HFFc6 (cell line): ENCODE measurements around the gene EPHB1. TPM values are rescaled to one million over a fixed set of nuclear protein-coding genes. Genes with fewer than 3 reads are reported as not detected.
"Not testable (repeated sequence)": the region's sequence is repeated elsewhere in the genome, so short reads cannot be mapped to it uniquely, and the experiment has no call there.

ENCODE experiments used
- DNase-seq: peaks from one replicate; pipeline ENCODE4 v3.0.0-alpha.2; 2018
- H3K27ac Mint-ChIP-seq: 2 replicates; pipeline ENCODE4 v1.8.0; 2020; ENCODE audit warnings: mild to moderate bottlenecking, mixed read lengths
- H3K27me3 Mint-ChIP-seq: 2 replicates; pipeline ENCODE4 v1.8.0; 2021; ENCODE audit warnings: mild to moderate bottlenecking, moderate library complexity, mixed read lengths; ENCODE audit not compliant: insufficient read depth
- H3K36me3 Mint-ChIP-seq: 2 replicates; pipeline ENCODE4 v1.8.0; 2021; ENCODE audit warnings: low read depth, mixed read lengths
- H3K4me1 Mint-ChIP-seq: 2 replicates; pipeline ENCODE4 v1.8.0; 2020; ENCODE audit warnings: low read depth, mixed read lengths
- H3K4me3 Mint-ChIP-seq: 2 replicates; pipeline ENCODE4 v1.8.0; 2020; ENCODE audit warnings: mild to moderate bottlenecking, moderate library complexity, mixed read lengths
- H3K9me3 Mint-ChIP-seq: 2 replicates; pipeline ENCODE4 v1.8.0; 2020; ENCODE audit warnings: mild to moderate bottlenecking, mixed read lengths
- total RNA-seq, 6 experiments: library from RNA; stranded (reverse); fragmentation: NEBNext Ultra II Directional; extraction: Animal tissue kit (Norgen Biotek cat#: 25700); gene quantifications; 2 replicates in 1 of 6; 3 replicates in 5 of 6; pipeline ENCODE4 v1.2.3, GENCODE V29; 2021
- TF ChIP-seq, protein P1 (sequence below): fragments of 200-600 bp; sonication (generic); IDR thresholded peaks from 2 replicates; pipeline ENCODE4 v1.5.0; 2021; ENCODE audit warnings: antibody characterized with exemption, mild to moderate bottlenecking

Gene EPHB1
- total RNA-seq, 6 experiments from 2014 or later, result 0.88 to 2.6 (median 1.0) TPM

DNA sequence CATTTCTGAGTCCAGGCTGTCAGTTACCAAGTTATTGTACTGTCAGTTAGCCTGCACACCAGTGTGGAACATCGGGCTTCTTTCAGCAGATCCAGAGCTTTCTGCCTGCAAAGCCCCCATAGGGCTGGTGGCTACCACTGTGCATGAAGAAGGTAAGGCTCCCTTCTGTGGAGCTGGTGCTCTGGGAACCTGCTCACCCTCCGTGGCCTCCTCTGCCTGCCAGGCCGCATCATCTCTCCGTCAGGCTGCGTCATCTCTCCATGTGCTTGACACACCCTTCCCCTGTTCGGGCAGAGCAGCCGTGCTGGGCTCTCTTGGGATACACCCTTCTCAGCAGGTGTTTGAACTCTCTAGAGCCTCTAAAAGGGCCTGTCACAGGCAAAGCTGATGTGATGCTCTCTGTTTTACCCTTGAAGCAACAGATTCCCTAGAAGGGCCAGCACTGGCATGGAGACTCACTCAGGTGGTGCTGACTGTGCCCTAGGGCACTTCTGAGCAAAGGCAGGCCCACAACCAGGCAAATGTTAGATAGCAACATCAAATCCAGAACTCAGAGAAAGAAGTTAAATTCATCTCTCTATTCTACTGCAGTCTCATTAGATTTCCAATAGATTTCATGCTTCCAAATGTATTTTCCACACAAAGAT, 261.1 kb downstream of the EPHB1 start:
- no peak overlapping the region for H3K27ac Mint-ChIP-seq
- no peaks in the 10 kb centered on the region for H3K27me3 Mint-ChIP-seq
- no peaks in the 10 kb centered on the region for H3K36me3 Mint-ChIP-seq
- H3K9me3 Mint-ChIP-seq, result no peaks in the 10 kb centered on the region
- no peak overlapping the region for H3K4me3 Mint-ChIP-seq
- H3K4me1 Mint-ChIP-seq, result peaks cover 6% of the 10 kb centered on the region; the same call in 1 of the 2 replicates
- TF ChIP-seq, protein P1, sequence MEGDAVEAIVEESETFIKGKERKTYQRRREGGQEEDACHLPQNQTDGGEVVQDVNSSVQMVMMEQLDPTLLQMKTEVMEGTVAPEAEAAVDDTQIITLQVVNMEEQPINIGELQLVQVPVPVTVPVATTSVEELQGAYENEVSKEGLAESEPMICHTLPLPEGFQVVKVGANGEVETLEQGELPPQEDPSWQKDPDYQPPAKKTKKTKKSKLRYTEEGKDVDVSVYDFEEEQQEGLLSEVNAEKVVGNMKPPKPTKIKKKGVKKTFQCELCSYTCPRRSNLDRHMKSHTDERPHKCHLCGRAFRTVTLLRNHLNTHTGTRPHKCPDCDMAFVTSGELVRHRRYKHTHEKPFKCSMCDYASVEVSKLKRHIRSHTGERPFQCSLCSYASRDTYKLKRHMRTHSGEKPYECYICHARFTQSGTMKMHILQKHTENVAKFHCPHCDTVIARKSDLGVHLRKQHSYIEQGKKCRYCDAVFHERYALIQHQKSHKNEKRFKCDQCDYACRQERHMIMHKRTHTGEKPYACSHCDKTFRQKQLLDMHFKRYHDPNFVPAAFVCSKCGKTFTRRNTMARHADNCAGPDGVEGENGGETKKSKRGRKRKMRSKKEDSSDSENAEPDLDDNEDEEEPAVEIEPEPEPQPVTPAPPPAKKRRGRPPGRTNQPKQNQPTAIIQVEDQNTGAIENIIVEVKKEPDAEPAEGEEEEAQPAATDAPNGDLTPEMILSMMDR, result no peak
- DNase-seq, result no peak

DNA sequence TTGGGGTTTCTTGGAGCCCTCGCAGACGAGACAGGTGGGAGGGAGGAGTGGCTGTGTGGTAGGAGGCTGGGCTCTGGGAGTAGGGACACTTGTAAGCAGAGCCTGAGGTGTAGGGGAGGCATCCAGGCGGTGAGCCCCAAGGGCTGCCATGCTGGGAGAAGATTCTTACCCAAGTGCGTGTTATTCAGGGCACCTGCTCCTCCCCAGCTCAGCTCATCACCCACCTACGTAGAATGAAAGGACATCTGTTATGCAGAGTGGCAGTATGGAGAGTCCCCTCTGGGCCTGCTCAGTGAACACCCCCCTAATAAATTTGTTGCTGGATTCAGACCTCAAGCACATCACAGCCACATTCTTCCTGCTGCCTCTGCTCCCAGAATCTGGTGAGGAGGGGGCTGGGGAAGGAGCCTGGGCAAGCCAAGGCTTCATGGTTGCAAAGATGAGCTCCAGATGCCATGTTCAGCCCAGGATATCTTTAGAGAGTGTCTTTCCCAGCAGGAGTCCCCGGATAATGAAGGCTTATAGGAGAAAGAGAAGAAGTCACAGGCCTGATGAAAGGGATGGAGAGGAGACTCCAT, 261.8 kb downstream of the EPHB1 start:
- no peak for DNase-seq
- TF ChIP-seq, protein P1, result no peak
- no peak overlapping the region for H3K27ac Mint-ChIP-seq
- no peak overlapping the region for H3K4me3 Mint-ChIP-seq
- H3K27me3 Mint-ChIP-seq, result no peaks in the 10 kb centered on the region
- peaks cover 6% of the 10 kb centered on the region; the same call in 1 of the 2 replicates for H3K4me1 Mint-ChIP-seq
- no peaks in the 10 kb centered on the region for H3K9me3 Mint-ChIP-seq
- no peaks in the 10 kb centered on the region for H3K36me3 Mint-ChIP-seq

DNA sequence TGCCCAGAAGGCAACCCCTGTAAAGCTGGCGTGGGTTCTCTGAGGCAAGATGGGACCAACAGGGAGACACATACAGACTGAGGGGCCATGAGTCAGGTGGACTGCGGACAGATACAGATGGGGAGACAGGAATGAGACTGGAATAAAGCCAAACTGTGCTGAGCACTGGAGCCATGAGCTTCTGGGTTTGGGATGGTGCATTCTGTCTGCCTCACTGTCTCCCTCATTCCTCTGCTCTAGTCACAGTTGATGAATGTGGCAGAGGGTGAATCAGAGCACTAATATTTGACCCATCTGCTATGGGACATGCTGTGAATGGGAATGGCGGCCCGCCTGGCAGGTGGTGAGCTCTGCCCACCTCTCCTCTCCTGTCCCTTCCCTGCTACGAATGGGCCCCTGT, 262.9 kb downstream of the EPHB1 start:
- Mint-ChIP-seq H3K27ac (no peak overlapping the region), H3K4me3 (no peak overlapping the region), H3K4me1 (peaks cover 6% of the 10 kb centered on the region; the same call in 1 of the 2 replicates), H3K27me3 (no peaks in the 10 kb centered on the region), H3K36me3 (no peaks in the 10 kb centered on the region), H3K9me3 (peaks cover 7% of the 10 kb centered on the region)
- no peak for DNase-seq
- TF ChIP-seq, protein P1, result no peak

DNA sequence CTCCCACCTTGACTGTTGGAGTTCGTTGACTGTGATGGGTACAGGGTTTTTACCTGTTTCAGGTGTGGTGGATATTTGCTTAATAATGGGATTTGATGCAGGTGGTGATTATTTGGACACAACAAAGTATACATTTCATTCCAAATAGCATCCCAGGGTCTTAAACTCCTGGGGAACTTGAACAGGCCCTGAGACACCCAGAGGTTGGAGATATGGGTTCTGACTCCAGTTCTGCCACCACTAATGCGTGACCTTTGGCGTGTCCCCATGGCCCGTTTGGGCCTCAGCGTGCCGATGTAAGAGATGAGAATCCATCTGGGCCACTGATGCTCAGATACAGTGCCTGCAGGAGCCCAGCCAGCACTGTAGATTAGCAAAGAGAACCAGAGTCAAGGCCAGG, 264.5 kb downstream of the EPHB1 start:
- H3K27me3 Mint-ChIP-seq, result peaks cover 3% of the 10 kb centered on the region; the same call in 1 of the 2 replicates
- no peaks in the 10 kb centered on the region for H3K36me3 Mint-ChIP-seq
- no peak overlapping the region for H3K4me3 Mint-ChIP-seq
- H3K9me3 Mint-ChIP-seq, result peaks cover 15% of the 10 kb centered on the region
- no peak for DNase-seq
- peaks cover 6% of the 10 kb centered on the region; the same call in 1 of the 2 replicates for H3K4me1 Mint-ChIP-seq
- TF ChIP-seq, protein P1, result no peak
- no peak overlapping the region for H3K27ac Mint-ChIP-seq

DNA sequence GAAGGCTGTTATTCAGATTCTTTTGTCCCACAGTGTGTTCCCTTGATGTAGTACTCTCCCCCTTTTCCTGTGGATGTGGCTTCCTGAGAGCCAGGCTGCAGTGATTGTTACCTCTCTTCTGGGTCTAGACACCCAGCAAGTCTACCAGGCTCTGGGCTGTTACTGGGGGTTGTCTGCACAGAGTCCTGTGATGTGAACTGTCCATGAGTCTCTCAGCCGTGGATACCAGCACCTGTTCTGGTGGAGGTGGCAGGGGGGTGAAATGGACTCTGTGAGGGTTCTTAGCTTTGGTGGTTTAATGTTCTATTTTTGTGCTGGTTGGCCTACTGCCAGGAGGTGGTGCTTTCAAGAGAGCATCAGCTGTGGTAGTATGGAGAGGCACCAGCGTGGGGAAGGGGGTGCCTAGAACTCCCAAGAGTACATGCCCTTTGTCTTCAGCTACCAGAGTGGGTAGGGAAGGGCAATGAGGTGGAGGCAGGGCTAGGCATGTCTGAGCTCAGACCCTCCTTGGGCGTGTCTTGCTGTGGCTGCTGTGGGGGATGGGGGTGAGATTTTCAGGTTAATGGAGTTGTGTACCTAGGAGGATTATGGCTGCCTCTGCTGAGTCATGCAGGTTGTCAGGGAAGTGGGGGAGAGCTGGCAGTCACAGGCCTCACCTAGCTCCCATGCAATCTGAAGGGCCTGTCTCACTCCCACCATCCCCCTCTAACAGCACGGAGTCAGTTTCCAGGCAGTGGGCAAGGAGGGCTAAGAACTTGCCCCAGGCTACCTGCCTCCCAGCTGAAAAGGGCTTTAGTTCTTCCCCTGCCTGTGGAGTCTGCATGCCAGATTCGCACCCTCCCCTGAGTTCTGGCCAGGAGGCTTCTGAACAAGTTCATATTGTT, 272.0 kb downstream of the EPHB1 start:
- not testable (repeated sequence) for H3K27ac Mint-ChIP-seq, H3K4me3 Mint-ChIP-seq, DNase-seq, H3K27me3 Mint-ChIP-seq, H3K4me1 Mint-ChIP-seq, H3K36me3 Mint-ChIP-seq
- H3K9me3 Mint-ChIP-seq, result peaks cover 17% of the 10 kb centered on the region
